HG03097 (cell line): ENCODE results near the gene KIAA1614.

Experiments used
- ATAC-seq: cut with Tn5 transposase; IDR thresholded peaks from one replicate; pipeline ENCODE4 v1.9.1; 2021; ENCODE audit not compliant: unreplicated experiment, low FRiP score

The KIAA1614 gene

GRCh38 chr1:180923021-180923841, 10.5 kb downstream of the KIAA1614 start:
- ATAC-seq: no peak

GRCh38 chr1:180923887-180924286, 11.2 kb downstream of the KIAA1614 start:
- ATAC-seq: no peak

GRCh38 chr1:180924939-180925338, 12.2 kb downstream of the KIAA1614 start:
- no peak for ATAC-seq

GRCh38 chr1:180925471-180926051, 12.9 kb downstream of the KIAA1614 start:
- no peak for ATAC-seq

GRCh38 chr1:180926164-180926981, 13.7 kb downstream of the KIAA1614 start:
- no peak for ATAC-seq

GRCh38 chr1:180927348-180927747, 14.7 kb downstream of the KIAA1614 start:
- no peak for ATAC-seq

- no peak for ATAC-seq
Observed at GRCh38 chr1:180927841-180928240, 15.1 kb downstream of the KIAA1614 start.

- ATAC-seq: no peak
Observed at GRCh38 chr1:180928331-180929230, 15.9 kb downstream of the KIAA1614 start.

GRCh38 chr1:180929389-180929788, 16.7 kb downstream of the KIAA1614 start:
- no peak for ATAC-seq

- ATAC-seq: no peak
Observed at GRCh38 chr1:180930687-180931086, 18.0 kb downstream of the KIAA1614 start.

GRCh38 chr1:180931529-180931928, 18.8 kb downstream of the KIAA1614 start:
- no peak for ATAC-seq

- ATAC-seq: no peak
Observed at GRCh38 chr1:180932378-180932777, 19.7 kb downstream of the KIAA1614 start.

GRCh38 chr1:180933141-180933540, 20.4 kb downstream of the KIAA1614 start:
- no peak for ATAC-seq

- no peak for ATAC-seq
Observed at GRCh38 chr1:180934563-180934962, 21.9 kb downstream of the KIAA1614 start.

- ATAC-seq: no peak
Observed at GRCh38 chr1:180935326-180936109, 22.8 kb downstream of the KIAA1614 start.

- no peak for ATAC-seq
Observed at GRCh38 chr1:180936110-180937011, 23.7 kb downstream of the KIAA1614 start.

- ATAC-seq: no peak
Observed at GRCh38 chr1:180937012-180937372, 24.3 kb downstream of the KIAA1614 start.

GRCh38 chr1:180937624-180938225, 25.0 kb downstream of the KIAA1614 start:
- ATAC-seq: no peak
